ENCODE measurements around the gene SLC22A3.
"Not testable (repeated sequence)": the region's sequence is repeated elsewhere in the genome, so short reads cannot be mapped to it uniquely, and the experiment has no call there.

The SLC22A3 gene

GRCh38 chr6:160336200-160336599 lies 12.0 kb upstream of the SLC22A3 start:
- no peak for DNase-seq (ENCODE audit: low spot score)

- DNase-seq (ENCODE audit: low spot score) = no peak
Measured at GRCh38 chr6:160337301-160337700, 10.9 kb upstream of the SLC22A3 start.

GRCh38 chr6:160337991-160338390 lies 10.2 kb upstream of the SLC22A3 start:
- no peak for DNase-seq (ENCODE audit: low spot score)

- no peak for DNase-seq (ENCODE audit: low spot score)
Measured at GRCh38 chr6:160343144-160343543, 5.0 kb upstream of the SLC22A3 start.

GRCh38 chr6:160344271-160344670 lies 3.9 kb upstream of the SLC22A3 start:
- no peak for DNase-seq (ENCODE audit: low spot score)

- DNase-seq (ENCODE audit: low spot score) = no peak
Measured at GRCh38 chr6:160347259-160348222, 637 bp upstream of the SLC22A3 start.

- no peak for DNase-seq (ENCODE audit: low spot score)
Measured at GRCh38 chr6:160349020-160349441, 853 bp downstream of the SLC22A3 start.

GRCh38 chr6:160349814-160350350 lies 1.7 kb downstream of the SLC22A3 start:
- DNase-seq (ENCODE audit: low spot score) = no peak

- no peak for DNase-seq (ENCODE audit: low spot score)
Measured at GRCh38 chr6:160353950-160354496, 5.8 kb downstream of the SLC22A3 start.

- DNase-seq (ENCODE audit: low spot score) = no peak
Measured at GRCh38 chr6:160355001-160355400, 6.8 kb downstream of the SLC22A3 start.

GRCh38 chr6:160356074-160356744 lies 8.0 kb downstream of the SLC22A3 start:
- no peak for DNase-seq (ENCODE audit: low spot score)

- DNase-seq (ENCODE audit: low spot score) = no peak
Measured at GRCh38 chr6:160357088-160357487, 8.9 kb downstream of the SLC22A3 start.

- no peak for DNase-seq (ENCODE audit: low spot score)
Measured at GRCh38 chr6:160358225-160359119, 10.3 kb downstream of the SLC22A3 start.

GRCh38 chr6:160360955-160361354 lies 12.8 kb downstream of the SLC22A3 start:
- DNase-seq (ENCODE audit: low spot score) = no peak

- no peak for DNase-seq (ENCODE audit: low spot score)
Measured at GRCh38 chr6:160362556-160362955, 14.4 kb downstream of the SLC22A3 start.

- DNase-seq (ENCODE audit: low spot score) = no peak
Measured at GRCh38 chr6:160363016-160363996, 15.1 kb downstream of the SLC22A3 start.

GRCh38 chr6:160365117-160365516 lies 16.9 kb downstream of the SLC22A3 start:
- DNase-seq (ENCODE audit: low spot score) = no peak

GRCh38 chr6:160367798-160368547 lies 19.8 kb downstream of the SLC22A3 start:
- DNase-seq (ENCODE audit: low spot score) = no peak

- DNase-seq (ENCODE audit: low spot score) = no peak
Measured at GRCh38 chr6:160368670-160369069, 20.5 kb downstream of the SLC22A3 start.

GRCh38 chr6:160373601-160374000 lies 25.4 kb downstream of the SLC22A3 start:
- not testable (repeated sequence) for DNase-seq (ENCODE audit: low spot score)
